Ishikawa (cell line): ENCODE data around the gene DNAL4.

Experiments used
- CEBPB ChIP-seq: IDR thresholded peaks from 2 replicates; pipeline ENCODE4 v1.6.1; 2012
- EGR1 ChIP-seq: IDR thresholded peaks from 2 replicates; pipeline ENCODE4 v1.6.1; 2012
- EP300 ChIP-seq: IDR thresholded peaks from 2 replicates; pipeline ENCODE4 v1.6.1; 2012; ENCODE audit warnings: borderline replicate concordance
- NFIC ChIP-seq: IDR thresholded peaks from 2 replicates; pipeline ENCODE4 v1.6.1; 2012
- TAF1 ChIP-seq: IDR thresholded peaks from 2 replicates; pipeline ENCODE4 v1.6.1; 2012; ENCODE audit warnings: low read depth, mild to moderate bottlenecking
- USF1 ChIP-seq: IDR thresholded peaks from 2 replicates; pipeline ENCODE4 v1.6.1; 2012
- YY1 ChIP-seq: IDR thresholded peaks from 2 replicates; pipeline ENCODE4 v1.6.1; 2012; ENCODE audit warnings: low read depth
- TF ChIP-seq, protein P1 (sequence below): IDR thresholded peaks from 2 replicates; pipeline ENCODE4 v1.6.1; 2012; ENCODE audit warnings: low read depth, mild to moderate bottlenecking
- TF ChIP-seq, protein P2 (sequence below): IDR thresholded peaks from 2 replicates; pipeline ENCODE4 v1.6.1; 2012

DNA sequence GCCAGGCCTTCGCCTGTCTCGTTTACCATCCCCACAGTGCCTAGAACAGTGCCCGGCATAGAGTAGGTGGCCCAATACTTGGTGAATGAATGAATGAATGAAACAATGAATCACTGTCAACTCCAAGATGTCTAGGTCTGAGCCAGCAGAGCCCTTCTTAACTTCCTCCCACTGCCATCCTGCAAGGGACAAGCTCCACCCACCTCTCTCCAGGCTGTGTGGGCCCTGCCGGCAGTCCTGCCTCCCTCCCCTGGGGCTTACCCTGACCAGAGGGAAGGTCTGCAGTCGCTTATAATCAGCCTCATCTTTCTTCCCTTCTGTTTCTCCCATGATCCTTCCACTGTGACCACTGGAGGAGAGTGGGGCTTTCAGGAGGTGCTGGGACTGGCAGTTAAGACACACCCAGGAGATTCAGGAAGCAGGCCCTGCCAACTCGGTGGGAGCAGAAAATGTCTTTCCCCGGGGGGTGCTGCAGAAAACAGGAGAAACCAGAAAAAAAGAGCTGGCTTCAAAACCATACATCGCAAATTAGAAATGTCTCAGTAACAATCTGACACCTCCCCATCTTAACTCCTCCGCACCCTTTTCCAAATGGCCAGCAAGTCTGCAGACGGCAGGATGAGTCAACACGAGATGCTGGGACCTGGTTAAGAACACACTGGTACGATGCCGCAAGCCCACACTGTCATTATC lies 11.4 kb downstream of the DNAL4 start:
- TF ChIP-seq NFIC (no peak), TAF1 (no peak), YY1 (no peak), USF1 (no peak), EGR1 (no peak), CEBPB (no peak), EP300 (no peak)
- TF ChIP-seq, protein P1, sequence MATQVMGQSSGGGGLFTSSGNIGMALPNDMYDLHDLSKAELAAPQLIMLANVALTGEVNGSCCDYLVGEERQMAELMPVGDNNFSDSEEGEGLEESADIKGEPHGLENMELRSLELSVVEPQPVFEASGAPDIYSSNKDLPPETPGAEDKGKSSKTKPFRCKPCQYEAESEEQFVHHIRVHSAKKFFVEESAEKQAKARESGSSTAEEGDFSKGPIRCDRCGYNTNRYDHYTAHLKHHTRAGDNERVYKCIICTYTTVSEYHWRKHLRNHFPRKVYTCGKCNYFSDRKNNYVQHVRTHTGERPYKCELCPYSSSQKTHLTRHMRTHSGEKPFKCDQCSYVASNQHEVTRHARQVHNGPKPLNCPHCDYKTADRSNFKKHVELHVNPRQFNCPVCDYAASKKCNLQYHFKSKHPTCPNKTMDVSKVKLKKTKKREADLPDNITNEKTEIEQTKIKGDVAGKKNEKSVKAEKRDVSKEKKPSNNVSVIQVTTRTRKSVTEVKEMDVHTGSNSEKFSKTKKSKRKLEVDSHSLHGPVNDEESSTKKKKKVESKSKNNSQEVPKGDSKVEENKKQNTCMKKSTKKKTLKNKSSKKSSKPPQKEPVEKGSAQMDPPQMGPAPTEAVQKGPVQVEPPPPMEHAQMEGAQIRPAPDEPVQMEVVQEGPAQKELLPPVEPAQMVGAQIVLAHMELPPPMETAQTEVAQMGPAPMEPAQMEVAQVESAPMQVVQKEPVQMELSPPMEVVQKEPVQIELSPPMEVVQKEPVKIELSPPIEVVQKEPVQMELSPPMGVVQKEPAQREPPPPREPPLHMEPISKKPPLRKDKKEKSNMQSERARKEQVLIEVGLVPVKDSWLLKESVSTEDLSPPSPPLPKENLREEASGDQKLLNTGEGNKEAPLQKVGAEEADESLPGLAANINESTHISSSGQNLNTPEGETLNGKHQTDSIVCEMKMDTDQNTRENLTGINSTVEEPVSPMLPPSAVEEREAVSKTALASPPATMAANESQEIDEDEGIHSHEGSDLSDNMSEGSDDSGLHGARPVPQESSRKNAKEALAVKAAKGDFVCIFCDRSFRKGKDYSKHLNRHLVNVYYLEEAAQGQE, result no peak
- TF ChIP-seq, protein P2, sequence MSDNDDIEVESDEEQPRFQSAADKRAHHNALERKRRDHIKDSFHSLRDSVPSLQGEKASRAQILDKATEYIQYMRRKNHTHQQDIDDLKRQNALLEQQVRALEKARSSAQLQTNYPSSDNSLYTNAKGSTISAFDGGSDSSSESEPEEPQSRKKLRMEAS, result no peak
